MM.1S (cell line): Measurements from ENCODE around the gene IGLON5.

ENCODE experiments used
- DNase-seq: peaks from one replicate; pipeline ENCODE4 v3.0.0-alpha.2; 2015
- H2AFZ ChIP-seq: fragments of 300-600 bp; sonication (generic); 2 replicates; pipeline ENCODE4 v1.6.0; 2016; ENCODE audit warnings: antibody characterized with exemption, low read length
- H3F3A ChIP-seq: fragments of 300-600 bp; sonication (generic); 2 replicates; pipeline ENCODE4 v1.6.1; 2016; ENCODE audit warnings: mild to moderate bottlenecking, antibody characterized with exemption, low read length, moderate library complexity, mixed read lengths; ENCODE audit not compliant: insufficient read depth
- H3K27ac ChIP-seq: fragments of 300-600 bp; sonication (generic); 2 replicates; pipeline ENCODE4 v1.5.1; 2016; ENCODE audit warnings: mild to moderate bottlenecking, low read length
- H3K27me3 ChIP-seq: fragments of 300-600 bp; sonication (generic); replicated peaks from 2 replicates; pipeline ENCODE4 v1.6.0; 2016; ENCODE audit warnings: low read length; ENCODE audit not compliant: insufficient read depth
- H3K36me3 ChIP-seq: fragments of 300-600 bp; sonication (generic); replicated peaks from 2 replicates; pipeline ENCODE4 v1.6.1; 2016; ENCODE audit warnings: mild to moderate bottlenecking, low read length, mixed read lengths; ENCODE audit not compliant: insufficient read depth
- H3K4me1 ChIP-seq: fragments of 300-600 bp; sonication (generic); 2 replicates; pipeline ENCODE4 v1.6.1; 2016; ENCODE audit warnings: low read length, mixed read lengths
- H3K4me2 ChIP-seq: fragments of 300-600 bp; sonication (generic); 2 replicates; pipeline ENCODE4 v1.6.0; 2016; ENCODE audit warnings: low read depth, low read length
- H3K4me3 ChIP-seq: fragments of 300-600 bp; sonication (generic); 2 replicates; pipeline ENCODE4 v1.5.1; 2016; ENCODE audit warnings: low read length, mixed read lengths
- H3K79me2 ChIP-seq: fragments of 300-600 bp; sonication (generic); 2 replicates; pipeline ENCODE4 v1.6.1; 2016; ENCODE audit warnings: mixed run types, low read length, mixed read lengths
- H3K9ac ChIP-seq: fragments of 300-600 bp; sonication (generic); 2 replicates; pipeline ENCODE4 v1.6.1; 2016; ENCODE audit warnings: low read length, mixed read lengths
- H3K9me2 ChIP-seq: fragments of 300-600 bp; sonication (generic); replicated peaks from 2 replicates; pipeline ENCODE4 v1.6.1; 2016; ENCODE audit warnings: mild to moderate bottlenecking, low read length, mixed read lengths; ENCODE audit not compliant: insufficient read depth
- H3K9me3 ChIP-seq: fragments of 300-600 bp; sonication (generic); replicated peaks from 2 replicates; pipeline ENCODE4 v1.6.1; 2016; ENCODE audit warnings: mild to moderate bottlenecking, low read length, mixed read lengths; ENCODE audit not compliant: insufficient read depth
- H4K20me1 ChIP-seq: fragments of 300-600 bp; sonication (generic); 2 replicates; pipeline ENCODE4 v1.6.1; 2016; ENCODE audit warnings: mild to moderate bottlenecking, low read length, moderate library complexity, mixed read lengths; ENCODE audit not compliant: insufficient read depth
- CTCF ChIP-seq: fragments of 300-600 bp; sonication (generic); IDR thresholded peaks from 2 replicates; pipeline ENCODE4 v1.5.1; 2016; ENCODE audit warnings: antibody characterized with exemption, low read length, mixed read lengths
- EZH2 ChIP-seq: fragments of 300-600 bp; sonication (generic); optimal IDR thresholded peaks from 2 replicates; pipeline ENCODE3; 2017; ENCODE audit warnings: low read depth, mild to moderate bottlenecking, antibody characterized with exemption, low read length, mixed read lengths
- EZH2phosphoT487 ChIP-seq: fragments of 300-600 bp; sonication (generic); IDR thresholded peaks from 2 replicates; pipeline ENCODE4 v1.6.1; 2018; ENCODE audit warnings: antibody characterized with exemption, low read length

IGLON5 gene

GRCh38 chr19:51347209-51347928, 35.9 kb downstream of the IGLON5 start:
- no peak for TF ChIP-seq EZH2
- no peak for TF ChIP-seq EZH2phosphoT487
- TF ChIP-seq CTCF: no peak
- Histone ChIP-seq H2AFZ (no peak overlapping the region), H3K9me3 (no peaks in the 10 kb centered on the region), H3K4me2 (no peak overlapping the region), H3K9ac (no peak overlapping the region), H3K4me1 (no peaks in the 10 kb centered on the region), H3K27me3 (no peaks in the 10 kb centered on the region), H3K9me2 (no peaks in the 10 kb centered on the region), H3K27ac (no peak overlapping the region), H3K79me2 (no peaks in the 10 kb centered on the region), H3K36me3 (no peaks in the 10 kb centered on the region), H3K4me3 (no peak overlapping the region), H4K20me1 (no peaks in the 10 kb centered on the region), H3F3A (no peaks in the 10 kb centered on the region)
- DNase-seq: no peak

- Histone ChIP-seq H3K4me3 (no peak overlapping the region), H3K4me1 (no peaks in the 10 kb centered on the region), H3K36me3 (no peaks in the 10 kb centered on the region), H3K79me2 (no peaks in the 10 kb centered on the region), H3K4me2 (no peak overlapping the region), H4K20me1 (no peaks in the 10 kb centered on the region), H3K27me3 (no peaks in the 10 kb centered on the region), H3K9me3 (no peaks in the 10 kb centered on the region), H3K27ac (no peak overlapping the region), H2AFZ (no peak overlapping the region), H3F3A (no peaks in the 10 kb centered on the region), H3K9me2 (no peaks in the 10 kb centered on the region), H3K9ac (no peak overlapping the region)
- DNase-seq: no peak
- TF ChIP-seq EZH2phosphoT487 (no peak), EZH2 (no peak), CTCF (no peak)
These were observed 40.0 kb downstream of the IGLON5 start for GRCh38 chr19:51351266-51351990.

- TF ChIP-seq CTCF (no peak), EZH2phosphoT487 (no peak), EZH2 (no peak)
These were observed 41.4 kb downstream of the IGLON5 start for GRCh38 chr19:51352783-51353360.

More at GRCh38 chr19:51352783-51353360, 41.4 kb downstream of the IGLON5 start:
- no peaks in the 10 kb centered on the region for H3K79me2 ChIP-seq
- no peak overlapping the region for H3K27ac ChIP-seq
- DNase-seq: no peak
- no peak overlapping the region for H3K4me3 ChIP-seq
- no peaks in the 10 kb centered on the region for H4K20me1 ChIP-seq
- no peaks in the 10 kb centered on the region for H3K9me3 ChIP-seq
- no peaks in the 10 kb centered on the region for H3K4me1 ChIP-seq
- H3K4me2 ChIP-seq: no peak overlapping the region
- no peak overlapping the region for H2AFZ ChIP-seq
- H3K36me3 ChIP-seq: no peaks in the 10 kb centered on the region
- H3K9me2 ChIP-seq: no peaks in the 10 kb centered on the region
- no peaks in the 10 kb centered on the region for H3K27me3 ChIP-seq
- no peak overlapping the region for H3K9ac ChIP-seq
- H3F3A ChIP-seq: no peaks in the 10 kb centered on the region
